HFFc6 (cell line): Measurements from ENCODE around the gene UBE2V1. TPM values are rescaled to one million over a fixed set of nuclear protein-coding genes. Genes with fewer than 3 reads are reported as not detected.

Source experiments
- DNase-seq: peaks from one replicate; pipeline ENCODE4 v3.0.0-alpha.2; 2018
- H3K27ac Mint-ChIP-seq: 2 replicates; pipeline ENCODE4 v1.8.0; 2020; ENCODE audit warnings: mild to moderate bottlenecking, mixed read lengths
- H3K27me3 Mint-ChIP-seq: 2 replicates; pipeline ENCODE4 v1.8.0; 2021; ENCODE audit warnings: mild to moderate bottlenecking, moderate library complexity, mixed read lengths; ENCODE audit not compliant: insufficient read depth
- H3K36me3 Mint-ChIP-seq: 2 replicates; pipeline ENCODE4 v1.8.0; 2021; ENCODE audit warnings: low read depth, mixed read lengths
- H3K4me1 Mint-ChIP-seq: 2 replicates; pipeline ENCODE4 v1.8.0; 2020; ENCODE audit warnings: low read depth, mixed read lengths
- H3K4me3 Mint-ChIP-seq: 2 replicates; pipeline ENCODE4 v1.8.0; 2020; ENCODE audit warnings: mild to moderate bottlenecking, moderate library complexity, mixed read lengths
- H3K9me3 Mint-ChIP-seq: 2 replicates; pipeline ENCODE4 v1.8.0; 2020; ENCODE audit warnings: mild to moderate bottlenecking, mixed read lengths
- total RNA-seq, 6 experiments: library from RNA; stranded (reverse); fragmentation: NEBNext Ultra II Directional; extraction: Animal tissue kit (Norgen Biotek cat#: 25700); gene quantifications; 2 replicates in 1 of 6; 3 replicates in 5 of 6; pipeline ENCODE4 v1.2.3, GENCODE V29; 2021
- TF ChIP-seq, protein P1 (sequence below): fragments of 200-600 bp; sonication (generic); IDR thresholded peaks from 2 replicates; pipeline ENCODE4 v1.5.0; 2021; ENCODE audit warnings: antibody characterized with exemption, mild to moderate bottlenecking

UBE2V1 gene
- total RNA-seq, 6 experiments from 2014 or later, result 192 to 242 (median 210) TPM

DNA sequence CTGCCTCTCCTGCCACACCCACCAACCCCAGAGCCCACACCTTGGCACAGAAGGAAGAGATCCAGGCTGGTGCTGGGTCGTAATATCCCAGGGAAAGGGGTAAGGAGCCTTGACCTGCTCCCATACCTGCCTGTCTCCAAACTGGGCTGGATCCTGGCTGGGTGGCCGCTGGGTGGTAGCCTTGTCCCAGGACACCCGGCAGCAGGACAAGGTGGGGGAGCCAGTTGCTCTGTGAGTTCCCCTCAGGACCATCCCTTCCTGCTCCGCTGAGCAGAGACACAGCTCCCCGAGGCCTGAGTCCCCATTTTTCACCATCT, 58.8 kb downstream of the UBE2V1 start:
- no peaks in the 10 kb centered on the region for H3K36me3 Mint-ChIP-seq
- H3K27me3 Mint-ChIP-seq, result peaks cover 3% of the 10 kb centered on the region
- TF ChIP-seq, protein P1, sequence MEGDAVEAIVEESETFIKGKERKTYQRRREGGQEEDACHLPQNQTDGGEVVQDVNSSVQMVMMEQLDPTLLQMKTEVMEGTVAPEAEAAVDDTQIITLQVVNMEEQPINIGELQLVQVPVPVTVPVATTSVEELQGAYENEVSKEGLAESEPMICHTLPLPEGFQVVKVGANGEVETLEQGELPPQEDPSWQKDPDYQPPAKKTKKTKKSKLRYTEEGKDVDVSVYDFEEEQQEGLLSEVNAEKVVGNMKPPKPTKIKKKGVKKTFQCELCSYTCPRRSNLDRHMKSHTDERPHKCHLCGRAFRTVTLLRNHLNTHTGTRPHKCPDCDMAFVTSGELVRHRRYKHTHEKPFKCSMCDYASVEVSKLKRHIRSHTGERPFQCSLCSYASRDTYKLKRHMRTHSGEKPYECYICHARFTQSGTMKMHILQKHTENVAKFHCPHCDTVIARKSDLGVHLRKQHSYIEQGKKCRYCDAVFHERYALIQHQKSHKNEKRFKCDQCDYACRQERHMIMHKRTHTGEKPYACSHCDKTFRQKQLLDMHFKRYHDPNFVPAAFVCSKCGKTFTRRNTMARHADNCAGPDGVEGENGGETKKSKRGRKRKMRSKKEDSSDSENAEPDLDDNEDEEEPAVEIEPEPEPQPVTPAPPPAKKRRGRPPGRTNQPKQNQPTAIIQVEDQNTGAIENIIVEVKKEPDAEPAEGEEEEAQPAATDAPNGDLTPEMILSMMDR, result no peak
- no peak for DNase-seq
- H3K4me1 Mint-ChIP-seq, result peaks cover 7% of the 10 kb centered on the region
- H3K4me3 Mint-ChIP-seq, result no peak overlapping the region
- H3K9me3 Mint-ChIP-seq, result no peaks in the 10 kb centered on the region
- H3K27ac Mint-ChIP-seq, result no peak overlapping the region

DNA sequence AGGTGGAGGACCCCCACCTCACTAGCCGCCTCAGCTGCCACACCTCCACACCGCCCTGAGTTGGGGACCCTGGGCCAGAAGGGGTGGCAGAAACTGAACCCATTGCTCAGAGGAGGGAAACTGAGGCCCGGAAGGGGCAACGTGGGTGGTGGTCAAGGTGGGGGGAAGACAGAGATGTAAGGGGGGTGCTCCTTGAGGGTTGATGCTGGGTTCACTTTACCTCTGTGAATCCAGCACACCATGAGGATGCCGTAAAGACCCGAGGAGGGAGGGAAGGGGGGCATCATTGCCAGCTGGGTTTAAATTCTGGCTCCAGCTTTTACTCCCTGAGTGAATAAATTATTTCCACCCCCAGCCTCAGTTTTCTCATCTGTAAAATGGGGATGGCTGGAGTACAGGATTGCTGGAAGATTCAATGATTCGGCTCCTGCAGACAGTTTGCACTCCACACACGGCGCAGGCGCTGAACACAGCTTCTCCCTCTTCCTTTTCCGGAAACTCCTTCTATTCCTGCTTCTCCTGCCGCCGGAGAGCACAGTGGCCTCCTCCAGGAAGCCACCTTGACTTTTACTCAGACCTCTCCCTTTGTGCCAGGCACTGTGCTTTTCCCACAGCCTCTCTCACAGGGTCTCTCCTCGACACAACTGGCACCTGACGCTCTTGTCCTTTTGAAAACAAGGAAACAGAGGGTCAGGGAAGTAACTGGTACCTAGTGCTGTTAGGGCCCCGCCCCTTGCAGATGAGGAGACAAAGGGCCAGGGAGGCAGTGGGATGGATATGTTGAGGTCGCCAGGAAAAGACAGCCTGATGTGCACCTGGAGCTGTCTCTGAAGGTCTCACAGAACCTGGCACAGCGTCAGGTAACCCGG, 59.4 kb downstream of the UBE2V1 start:
- Mint-ChIP-seq H3K9me3 (no peaks in the 10 kb centered on the region), H3K36me3 (no peaks in the 10 kb centered on the region), H3K4me1 (peaks cover 11% of the 10 kb centered on the region), H3K27me3 (peaks cover 3% of the 10 kb centered on the region), H3K4me3 (no peak overlapping the region), H3K27ac (no peak overlapping the region)
- DNase-seq, result no peak
- TF ChIP-seq, protein P1, result no peak

DNA sequence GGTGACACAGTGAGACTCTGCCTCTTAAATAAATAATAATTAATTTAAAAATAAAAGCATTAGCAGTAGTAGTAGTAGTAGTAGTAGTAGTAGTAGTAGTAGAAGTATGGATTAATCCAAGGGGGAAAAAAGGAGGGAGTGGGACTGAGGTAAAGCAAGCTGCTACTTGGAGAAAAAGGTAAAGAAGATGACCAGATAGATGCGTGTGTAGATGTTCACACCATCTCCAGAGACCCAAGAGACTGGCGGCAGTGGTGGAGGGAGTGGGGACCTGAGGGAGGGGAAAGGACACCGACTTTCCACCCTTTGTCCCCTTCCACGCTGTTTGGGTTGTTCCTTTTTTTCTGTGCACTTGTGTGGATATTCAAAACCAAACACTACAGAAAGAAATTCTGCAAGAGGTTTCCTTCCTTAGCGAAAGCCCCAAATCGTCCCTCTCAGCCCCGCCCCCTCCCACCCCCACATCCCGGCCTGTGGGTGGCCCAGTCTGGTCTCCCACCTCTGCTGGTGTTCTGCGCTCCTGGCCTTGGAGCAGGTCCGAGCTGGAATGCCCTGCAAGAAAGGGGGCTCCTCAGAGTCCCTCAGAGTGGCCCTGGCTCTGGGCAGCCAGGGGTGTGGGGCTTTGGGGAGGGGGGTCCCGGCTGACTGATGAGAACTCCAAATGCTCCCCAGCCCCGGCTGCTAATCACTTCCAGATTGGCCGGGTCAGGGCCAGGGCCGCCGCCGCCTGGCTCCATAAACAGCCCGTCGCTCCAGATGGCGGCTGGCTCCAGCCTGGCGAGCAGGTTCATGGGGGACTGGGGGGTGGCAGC, 60.2 kb downstream of the UBE2V1 start:
- Mint-ChIP-seq H3K4me3 (no peak overlapping the region), H3K27ac (no peak overlapping the region), H3K36me3 (no peaks in the 10 kb centered on the region), H3K4me1 (peaks cover 20% of the 10 kb centered on the region), H3K9me3 (no peaks in the 10 kb centered on the region), H3K27me3 (peaks cover 3% of the 10 kb centered on the region)
- no peak for DNase-seq
- TF ChIP-seq, protein P1, result no peak

DNA sequence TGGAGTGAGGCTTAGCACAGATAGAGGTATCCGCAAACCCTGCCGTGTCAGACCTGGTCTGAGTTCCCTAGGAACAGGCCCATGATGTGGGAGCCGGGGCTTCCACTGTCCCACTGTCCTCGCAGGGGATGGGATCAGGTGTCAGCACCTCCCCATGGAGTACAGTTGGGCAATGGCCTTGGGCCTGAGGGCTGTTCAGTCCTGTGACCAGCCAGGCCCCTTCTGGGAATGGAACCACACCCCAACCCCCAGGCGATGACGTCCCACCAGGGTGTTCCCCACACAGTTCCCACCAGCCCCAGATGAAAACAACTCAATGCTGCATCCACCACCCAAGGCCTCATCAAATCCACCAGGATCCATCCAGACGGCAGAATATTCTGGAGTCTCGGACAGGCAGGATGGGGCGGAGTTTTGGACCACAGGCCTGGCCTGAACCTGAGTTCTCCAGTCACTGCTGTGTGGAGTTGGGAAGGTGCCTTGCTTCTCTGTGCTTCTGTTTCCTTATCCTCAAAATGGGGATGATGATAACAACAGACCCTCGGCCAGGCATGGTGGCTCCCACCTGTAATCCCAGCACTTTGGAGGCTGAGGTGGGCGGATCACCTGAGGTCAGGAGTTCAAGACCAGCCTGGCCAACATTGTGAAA, 62.2 kb downstream of the UBE2V1 start:
- no peaks in the 10 kb centered on the region for H3K36me3 Mint-ChIP-seq
- H3K4me3 Mint-ChIP-seq, result no peak overlapping the region
- H3K9me3 Mint-ChIP-seq, result no peaks in the 10 kb centered on the region
- TF ChIP-seq, protein P1, result no peak
- H3K4me1 Mint-ChIP-seq, result peaks cover 33% of the 10 kb centered on the region
- H3K27me3 Mint-ChIP-seq, result peaks cover 3% of the 10 kb centered on the region
- DNase-seq, result no peak
- H3K27ac Mint-ChIP-seq, result no peak overlapping the region; the same call in 1 of the 2 replicates

DNA sequence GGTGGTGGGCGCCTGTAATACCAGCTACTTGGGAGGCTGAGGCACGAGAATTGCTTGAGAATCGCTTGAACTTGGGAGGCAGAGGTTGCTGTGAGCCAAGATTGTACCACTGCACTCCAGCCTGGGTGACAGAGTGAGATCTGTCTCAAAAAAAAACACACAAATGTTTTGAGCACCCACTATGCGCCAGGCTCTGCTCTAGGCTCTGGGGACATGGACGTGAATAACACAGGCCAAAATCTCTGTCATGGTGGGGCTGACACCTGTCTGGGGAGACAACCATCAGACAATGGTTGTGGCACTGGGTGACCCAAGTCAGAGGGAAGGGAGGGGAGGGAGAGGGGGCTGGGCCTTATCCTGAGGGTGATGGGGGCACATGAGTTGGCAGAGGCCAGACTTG, 62.7 kb downstream of the UBE2V1 start:
- H3K9me3 Mint-ChIP-seq, result no peaks in the 10 kb centered on the region
- H3K27ac Mint-ChIP-seq, result no peak overlapping the region
- TF ChIP-seq, protein P1, result no peak
- H3K4me1 Mint-ChIP-seq, result peaks cover 29% of the 10 kb centered on the region
- H3K36me3 Mint-ChIP-seq, result no peaks in the 10 kb centered on the region
- no peak for DNase-seq
- peaks cover 3% of the 10 kb centered on the region for H3K27me3 Mint-ChIP-seq
- H3K4me3 Mint-ChIP-seq, result no peak overlapping the region
